H1 (cell line): Measurements from ENCODE around the gene NHERF2. TPM values are rescaled to one million over a fixed set of nuclear protein-coding genes. Genes with fewer than 3 reads are reported as not detected.

Experiments used
- polyA plus RNA-seq, 7 experiments: library from polyadenylated mRNA; depleted of rRNA in 3 of 7; stranded (reverse) in 5 of 7; unstranded in 2 of 7; fragments of >200 nt in 5 of 7; fragments of 200-250 nt in 2 of 7; gene quantifications; 1 replicate in 5 of 7; 2 replicates in 1 of 7; 4 replicates in 1 of 7; pipeline versions ENCODE4 v1.2.1 to v1.2.3, GENCODE V29; 2011 to 2013; ENCODE audit warnings: missing spikeins in 2 of 7, mixed read lengths in 2 of 7
- total RNA-seq: library from RNA; stranded (reverse); fragmentation: NEBNext Ultra II Directional; extraction: Animal tissue kit (Norgen Biotek cat#: 25700); gene quantifications from 2 replicates; pipeline ENCODE4 v1.2.1, GENCODE V29; 2021
- TF ChIP-seq, protein P1 (sequence below): IDR thresholded peaks from 2 replicates; pipeline ENCODE4 v1.6.1; 2012; ENCODE audit warnings: low read length, inconsistent platforms

NHERF2 gene
- total and polyA plus RNA-seq, 2 of the 8 experiments (the other 6 are each of a cell fraction or from before 2014, with no cell fraction given) = 13.9 to 19.3 TPM

- TF ChIP-seq, protein P1, sequence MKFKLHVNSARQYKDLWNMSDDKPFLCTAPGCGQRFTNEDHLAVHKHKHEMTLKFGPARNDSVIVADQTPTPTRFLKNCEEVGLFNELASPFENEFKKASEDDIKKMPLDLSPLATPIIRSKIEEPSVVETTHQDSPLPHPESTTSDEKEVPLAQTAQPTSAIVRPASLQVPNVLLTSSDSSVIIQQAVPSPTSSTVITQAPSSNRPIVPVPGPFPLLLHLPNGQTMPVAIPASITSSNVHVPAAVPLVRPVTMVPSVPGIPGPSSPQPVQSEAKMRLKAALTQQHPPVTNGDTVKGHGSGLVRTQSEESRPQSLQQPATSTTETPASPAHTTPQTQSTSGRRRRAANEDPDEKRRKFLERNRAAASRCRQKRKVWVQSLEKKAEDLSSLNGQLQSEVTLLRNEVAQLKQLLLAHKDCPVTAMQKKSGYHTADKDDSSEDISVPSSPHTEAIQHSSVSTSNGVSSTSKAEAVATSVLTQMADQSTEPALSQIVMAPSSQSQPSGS = no peak
Observed at GRCh38 chr16:2058872-2059271, 32.2 kb downstream of the NHERF2 start (continued).
